Stimulated activated CD8-positive, alpha-beta memory T cell treated with anti-CD3 and anti-CD28 coated beads, Interleukin-15, amount 100 ng/mL, for 48 hours (primary cell): ENCODE results near the gene CBFA2T3.
"Not testable (repeated sequence)": the region's sequence is repeated elsewhere in the genome, so short reads cannot be mapped to it uniquely, and the experiment has no call there.

Source experiments
- DNase-seq, 2 donors: peaks; one replicate each; pipeline ENCODE4 v3.0.0-alpha.2; 2020; ENCODE audit warnings: low read depth in 2 of 2

CBFA2T3 gene

DNA sequence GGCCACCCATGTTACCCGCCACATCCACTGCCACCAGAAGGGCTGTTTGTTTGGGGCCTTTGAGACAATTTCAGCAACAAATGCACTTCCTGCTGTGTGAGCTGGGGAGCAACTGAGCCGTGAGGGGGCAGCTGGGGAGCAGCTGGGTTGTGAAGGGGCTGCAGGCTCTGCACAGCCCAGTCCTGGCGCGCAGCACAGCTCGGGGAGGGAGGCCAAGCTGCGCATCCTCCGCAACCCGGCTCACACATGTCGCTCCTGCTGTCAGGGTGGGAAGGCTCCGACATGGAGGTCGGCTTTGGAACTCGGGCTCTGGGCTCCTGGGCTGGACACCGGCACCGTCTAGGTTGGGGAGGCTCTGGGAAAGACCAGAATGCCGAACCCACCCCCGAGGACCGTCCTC, 53.6 kb downstream of the CBFA2T3 start:
- DNase-seq: no peak

DNA sequence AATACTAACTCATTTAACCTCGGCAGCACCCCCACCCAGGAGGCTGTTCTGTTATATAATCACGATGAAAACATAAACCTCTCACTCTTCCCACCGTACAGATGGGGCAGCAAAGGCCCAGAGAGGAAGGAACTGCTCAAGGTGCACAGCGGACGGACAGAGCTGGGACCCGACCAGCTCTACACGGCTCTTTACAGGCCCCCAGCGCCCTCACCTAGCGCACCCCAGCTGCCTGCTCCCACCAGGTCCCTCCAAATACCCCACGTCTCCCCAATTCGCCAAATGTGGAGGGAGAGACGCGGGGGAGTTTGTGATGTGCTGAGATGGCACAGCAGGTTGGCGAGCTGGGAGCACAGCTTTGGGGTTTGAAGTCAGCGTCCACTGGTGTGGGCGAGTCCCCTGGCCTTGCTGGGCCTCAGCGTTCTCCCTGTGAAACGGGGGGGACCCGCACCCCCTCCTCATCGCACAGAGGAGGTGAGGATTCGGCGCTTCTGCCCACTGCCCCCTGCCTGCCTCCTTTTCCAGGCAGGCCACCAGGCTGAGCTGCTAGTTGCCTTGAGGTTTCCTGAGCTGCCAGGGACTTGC, 54.1 kb downstream of the CBFA2T3 start:
- DNase-seq: no peak

DNA sequence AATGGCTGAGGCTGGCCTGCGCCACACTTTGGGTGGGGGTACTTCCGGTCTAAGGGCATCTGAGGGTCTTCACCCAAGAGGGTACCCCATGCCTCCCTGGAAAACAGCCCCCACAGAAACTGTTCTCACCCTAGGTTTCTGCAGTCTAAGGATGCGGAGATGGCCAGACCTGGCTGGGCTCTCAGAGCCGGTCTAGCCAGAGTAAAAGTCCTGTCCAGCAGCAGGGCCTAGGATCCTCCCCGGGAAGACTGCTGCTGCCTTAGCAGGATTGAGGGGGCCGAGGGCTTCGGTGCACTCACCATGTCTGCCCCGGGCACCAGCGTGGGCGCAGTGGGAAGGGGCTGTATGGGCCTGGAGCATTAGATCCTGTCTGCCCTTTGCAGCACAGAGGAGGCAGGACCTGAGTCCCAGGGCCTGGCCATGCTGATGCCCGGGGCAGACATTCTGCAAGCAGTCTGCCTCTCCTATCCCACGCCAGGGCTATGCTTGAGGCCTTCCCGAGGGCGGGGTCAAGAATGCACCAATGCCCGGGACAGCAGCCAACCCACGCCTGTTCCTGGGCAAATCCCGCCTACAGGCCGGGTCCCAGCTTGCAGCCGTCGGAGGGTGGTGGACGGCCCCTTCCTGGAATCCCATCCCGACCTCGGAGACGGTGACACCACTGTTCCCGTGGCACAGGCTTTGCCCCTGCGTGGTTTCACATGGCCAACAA, 54.7 kb downstream of the CBFA2T3 start:
- DNase-seq: no peak

- no peak for DNase-seq
These were observed 55.4 kb downstream of the CBFA2T3 start for GRCh38 chr16:88921591-88921990.

- no peak for DNase-seq
These were observed 56.1 kb downstream of the CBFA2T3 start for GRCh38 chr16:88920618-88921590.

- no peak for DNase-seq
These were observed 57.1 kb downstream of the CBFA2T3 start for GRCh38 chr16:88919936-88920335.

- not testable (repeated sequence) for DNase-seq
These were observed 58.1 kb downstream of the CBFA2T3 start for GRCh38 chr16:88918896-88919295.

- DNase-seq: no peak
These were observed 58.9 kb downstream of the CBFA2T3 start for GRCh38 chr16:88917915-88918627.

DNA sequence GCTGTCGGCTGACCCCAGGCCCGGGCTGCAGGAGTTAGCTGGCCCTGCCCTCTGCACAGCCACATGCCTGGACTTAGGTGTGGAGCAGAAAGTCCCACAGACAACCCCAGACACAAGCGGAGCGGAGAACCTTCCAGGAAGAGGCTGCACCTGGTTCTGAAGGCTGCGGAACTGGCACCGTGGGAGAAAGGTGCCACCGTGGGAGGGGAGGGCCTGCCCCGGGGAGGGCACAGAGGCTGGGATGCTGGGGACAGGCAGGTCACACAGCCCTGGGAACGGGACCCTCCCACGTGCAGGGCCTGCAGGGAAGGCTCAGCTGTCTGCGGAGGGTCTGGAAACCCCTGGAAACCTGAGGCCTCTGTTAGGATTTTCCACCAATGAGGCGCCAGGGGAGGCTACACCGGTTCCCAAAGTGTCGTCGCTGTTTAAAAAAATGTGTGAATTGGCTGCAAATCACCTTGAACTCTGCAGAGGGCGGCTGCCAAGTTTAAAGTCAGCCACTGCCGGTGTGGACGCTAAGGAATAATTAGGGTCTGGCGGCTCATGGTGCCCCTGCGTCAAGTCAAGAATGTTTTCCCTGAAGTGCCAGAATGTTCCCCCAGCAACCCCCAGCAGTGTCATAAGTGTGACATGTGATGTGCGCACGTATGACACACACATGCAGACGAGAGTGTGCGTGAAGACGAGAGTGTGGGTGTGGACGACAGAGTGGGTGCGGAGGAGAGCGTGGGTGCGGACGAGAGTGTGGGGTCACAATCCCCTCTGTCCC, 59.7 kb downstream of the CBFA2T3 start:
- no peak for DNase-seq

GRCh38 chr16:88915639-88916327, 61.2 kb downstream of the CBFA2T3 start:
- DNase-seq: no peak

DNA sequence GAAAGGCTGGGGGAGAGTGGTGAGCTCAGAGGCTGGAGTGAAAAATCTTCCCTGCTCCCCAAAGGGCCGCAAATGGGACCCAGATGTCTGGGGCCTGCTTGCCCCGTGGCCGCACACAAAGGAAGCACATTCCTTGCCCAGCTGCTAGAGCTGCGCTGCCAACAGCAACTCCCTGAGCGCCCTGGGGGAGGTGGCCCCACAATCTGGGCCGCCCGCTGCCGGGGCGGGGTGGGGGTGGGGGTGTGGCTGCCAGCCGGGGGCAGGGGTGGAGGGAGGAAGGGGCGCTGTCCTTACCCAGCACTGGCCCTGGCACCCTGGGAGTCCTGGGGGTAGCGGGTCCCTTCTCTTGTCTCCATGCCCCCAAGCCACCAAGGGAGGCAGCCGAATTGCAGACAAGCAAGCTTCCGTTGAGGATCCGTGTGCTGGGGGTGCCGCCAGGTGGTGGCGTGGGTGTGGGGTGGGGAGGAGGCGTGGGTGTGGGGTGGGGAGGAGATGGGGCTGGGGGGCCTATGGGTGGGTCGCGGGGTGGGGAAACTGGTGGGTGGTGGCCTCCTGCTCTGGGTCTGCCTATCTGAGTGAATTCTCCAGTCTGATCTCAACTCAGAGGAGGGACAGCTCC, 62.1 kb downstream of the CBFA2T3 start:
- no peak for DNase-seq

- DNase-seq: no peak
These were observed 63.1 kb downstream of the CBFA2T3 start for GRCh38 chr16:88913870-88914269.

DNA sequence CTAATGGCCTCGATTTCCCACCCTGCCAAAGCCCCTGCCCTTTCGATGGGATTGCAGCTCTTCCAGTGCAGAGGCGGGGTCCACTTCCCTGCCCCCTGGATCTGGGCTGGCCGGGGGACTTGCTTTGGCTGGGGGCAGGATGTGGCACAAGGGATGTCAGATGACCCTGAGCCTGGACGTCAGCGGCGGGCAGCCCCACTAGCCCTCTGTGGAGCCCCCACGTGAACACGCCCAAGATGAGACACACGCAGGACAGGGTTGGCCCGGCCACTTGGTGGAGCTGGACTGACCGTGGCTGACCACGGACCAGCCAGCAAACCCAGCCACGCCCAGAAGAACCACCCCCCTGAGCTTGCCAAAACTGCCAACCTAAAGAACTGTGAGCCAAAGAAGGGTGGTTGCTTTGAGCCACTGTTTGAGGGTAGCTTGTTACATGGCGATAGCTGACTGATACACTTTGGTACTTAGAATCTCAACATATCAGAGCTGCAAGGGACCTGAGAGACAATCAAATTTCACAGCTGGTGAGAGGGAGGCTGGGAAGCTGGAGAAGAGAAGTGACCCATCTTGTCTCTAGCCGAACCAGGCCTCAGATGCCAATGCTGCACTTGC, 63.9 kb downstream of the CBFA2T3 start:
- DNase-seq: no peak

DNA sequence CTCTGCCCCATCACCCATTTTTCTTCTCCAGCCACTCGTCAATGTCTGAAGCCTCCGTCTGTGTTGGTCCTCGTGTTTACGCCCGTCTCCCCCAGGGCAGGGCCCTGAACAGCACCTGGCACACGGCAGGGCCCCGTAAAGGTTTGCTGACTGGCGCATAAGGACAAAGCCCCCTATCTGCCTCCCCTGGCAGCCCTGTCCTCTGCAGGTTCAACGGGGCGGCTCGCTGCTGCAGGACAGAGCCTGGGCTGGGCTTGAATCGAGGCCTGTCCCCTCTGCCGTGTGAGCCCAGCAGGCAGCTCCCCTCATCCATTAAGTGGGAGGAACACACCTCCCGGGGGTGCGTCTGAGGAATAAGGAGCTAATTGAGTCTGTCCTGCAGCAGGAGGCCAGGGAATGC, 64.5 kb downstream of the CBFA2T3 start:
- no peak for DNase-seq

DNA sequence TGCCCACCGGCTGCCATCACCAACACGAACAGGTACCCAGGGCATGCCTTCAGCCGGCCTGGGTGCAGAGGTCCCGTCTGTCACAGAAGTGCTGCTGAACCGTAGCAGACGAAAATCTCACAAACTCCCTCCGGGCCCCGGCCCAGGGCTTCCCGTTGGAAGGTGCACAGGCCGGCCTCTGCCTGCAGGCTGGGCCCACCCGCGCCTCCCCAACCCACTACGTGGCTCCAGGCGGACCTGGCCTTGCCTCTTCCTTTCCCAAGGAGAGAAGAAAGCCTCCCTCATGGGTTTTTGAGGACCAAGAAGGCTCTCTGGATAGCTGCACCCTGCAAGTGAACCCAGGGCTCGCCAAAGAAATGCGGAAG, 65.1 kb downstream of the CBFA2T3 start:
- DNase-seq: no peak

GRCh38 chr16:88911136-88911945, 65.7 kb downstream of the CBFA2T3 start:
- no peak for DNase-seq

GRCh38 chr16:88910284-88911135, 66.5 kb downstream of the CBFA2T3 start:
- DNase-seq: no peak
